HTERT RPE-1 (cell line): ENCODE measurements around the gene FOXE1.

Source experiments
- in situ Hi-C: fragments of 300-500 bp; cut with MboI; formaldehyde crosslinking; loops from 4 replicates; pipeline ENCODE4 v1.14.3; 2020; ENCODE audit warnings: low sequenced_read_pairs

Gene FOXE1

GRCh38 chr9:97864396-97864795, 11.4 kb downstream of the FOXE1 start:
- in situ Hi-C loops, result no loop called here

- in situ Hi-C loops, result no loop called here
Measured at GRCh38 chr9:97866300-97866699, 13.3 kb downstream of the FOXE1 start.

GRCh38 chr9:97866848-97867247, 13.8 kb downstream of the FOXE1 start:
- in situ Hi-C loops, result no loop called here

- in situ Hi-C loops, result no loop called here
Measured at GRCh38 chr9:97868859-97869258, 15.8 kb downstream of the FOXE1 start.

- in situ Hi-C loops, result no loop called here
Measured at GRCh38 chr9:97873425-97873824, 20.4 kb downstream of the FOXE1 start.

GRCh38 chr9:97873882-97874281, 20.9 kb downstream of the FOXE1 start:
- in situ Hi-C loops, result no loop called here

GRCh38 chr9:97874624-97875023, 21.6 kb downstream of the FOXE1 start:
- in situ Hi-C loops, result no loop called here

- in situ Hi-C loops, result no loop called here
Measured at GRCh38 chr9:97875111-97875510, 22.1 kb downstream of the FOXE1 start.

- in situ Hi-C loops, result no loop called here
Measured at GRCh38 chr9:97876061-97876460, 23.0 kb downstream of the FOXE1 start.

GRCh38 chr9:97880336-97880735, 27.3 kb downstream of the FOXE1 start:
- in situ Hi-C loops, result no loop called here

GRCh38 chr9:97889941-97890887, 37.2 kb downstream of the FOXE1 start:
- in situ Hi-C loops, result no loop called here

- in situ Hi-C loops, result no loop called here
Measured at GRCh38 chr9:97891736-97892135, 38.7 kb downstream of the FOXE1 start.

GRCh38 chr9:97892421-97892820, 39.4 kb downstream of the FOXE1 start:
- in situ Hi-C loops, result no loop called here

- in situ Hi-C loops, result no loop called here
Measured at GRCh38 chr9:97895211-97895610, 42.2 kb downstream of the FOXE1 start.

- in situ Hi-C loops, result no loop called here
Measured at GRCh38 chr9:97895695-97896332, 42.8 kb downstream of the FOXE1 start.

- in situ Hi-C loops, result no loop called here
Measured at GRCh38 chr9:97900103-97900737, 47.2 kb downstream of the FOXE1 start.

- in situ Hi-C loops, result no loop called here
Measured at GRCh38 chr9:97900738-97901565, 47.9 kb downstream of the FOXE1 start.

- in situ Hi-C loops, result no loop called here
Measured at GRCh38 chr9:97903177-97903576, 50.2 kb downstream of the FOXE1 start.

GRCh38 chr9:97904725-97905124, 51.7 kb downstream of the FOXE1 start:
- in situ Hi-C loops, result no loop called here

GRCh38 chr9:97905228-97905627, 52.2 kb downstream of the FOXE1 start:
- in situ Hi-C loops, result no loop called here
